Measurements from ENCODE around the gene MRGPRE.

- TF ChIP-seq REST (IDR thresholded peaks at IDR 0.05; ENCODE audit: insufficient read depth in 1 of 2, low read depth in 2 of 2, low read length in 2 of 2) (no peak), POLR2AphosphoS5 (IDR thresholded peaks at IDR 0.05; ENCODE audit: low read depth, low read length) (no peak), SIN3A (IDR thresholded peaks at IDR 0.05; ENCODE audit: borderline replicate concordance, insufficient read depth, low read length) (no peak)
Observed at GRCh38 chr11:3186166-3186953, 45.9 kb downstream of the MRGPRE start.

Data from PFSK-1 (cell line).